Erythroblast (primary cell): ENCODE measurements around the gene TRAF1.

Experiments
- GATA1 ChIP-seq: IDR thresholded peaks from 2 replicates; pipeline ENCODE4 v1.6.1; 2011; ENCODE audit warnings: low read depth, mild to moderate bottlenecking, control low read depth, low read length, moderate library complexity
- POLR2A ChIP-seq: IDR thresholded peaks from 2 replicates; pipeline ENCODE4 v1.6.1; 2011; ENCODE audit warnings: mild to moderate bottlenecking, low read length

- TF ChIP-seq POLR2A: no peak
- TF ChIP-seq GATA1: no peak
Measured at GRCh38 chr9:120865176-120865575, 61.4 kb downstream of the TRAF1 start.
